ENCODE results near the gene SLC46A3.

DNA sequence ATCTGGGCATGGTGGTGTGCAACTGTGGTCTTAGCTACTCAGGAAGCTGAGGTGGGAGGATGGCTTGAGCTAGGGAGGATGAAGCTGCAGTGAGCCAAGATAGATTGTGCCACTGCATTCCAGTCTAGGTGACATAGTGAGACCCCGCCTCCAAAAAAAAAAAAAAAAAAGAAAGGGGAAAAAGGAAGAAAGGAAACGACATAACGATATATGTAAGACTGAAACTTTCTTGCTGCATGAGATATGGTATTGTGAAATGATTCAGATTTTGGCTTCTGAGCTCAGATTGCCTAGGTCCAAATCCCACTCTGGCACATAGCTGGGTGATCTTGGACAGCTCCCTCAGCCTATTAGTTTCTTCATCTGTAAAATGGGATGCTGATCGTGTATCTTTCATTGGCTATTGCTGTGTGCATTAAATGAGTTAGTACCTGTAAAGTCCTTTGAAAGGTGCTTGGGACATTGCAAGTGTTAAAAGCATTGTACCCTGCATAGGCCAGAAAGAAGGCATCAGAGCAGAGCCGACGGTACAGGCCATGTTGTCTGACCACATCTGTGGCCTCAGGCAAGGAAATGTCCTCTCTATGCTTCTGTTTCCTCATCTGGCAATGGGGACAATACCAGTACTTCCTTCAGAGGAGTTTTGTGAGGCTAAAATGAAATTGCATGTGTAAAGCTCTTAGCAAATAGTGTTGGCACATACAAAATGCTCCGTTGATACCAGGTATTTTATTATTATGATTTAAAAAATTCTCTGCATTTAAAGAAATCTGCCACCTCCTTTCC lies 32.6 kb upstream of the SLC46A3 start:
- TF ChIP-seq CHD4 (IDR thresholded peaks at IDR 0.05) (no peak), HCFC1 (IDR thresholded peaks at IDR 0.05; ENCODE audit: low read length) (no peak), POLR2AphosphoS5 (IDR thresholded peaks at IDR 0.05; ENCODE audit: low read length) (no peak), KDM1A (IDR thresholded peaks at IDR 0.05; ENCODE audit: borderline replicate concordance) (no peak), CBX3 (IDR thresholded peaks at IDR 0.05; ENCODE audit: borderline replicate concordance, low read depth) (no peak), RFX5 (IDR thresholded peaks at IDR 0.05; ENCODE audit: low read depth, low read length) (no peak), EP300 (IDR thresholded peaks at IDR 0.05; ENCODE audit: borderline replicate concordance in 1 of 2, control insufficient read depth in 1 of 2, low read depth in 2 of 2, low read length in 2 of 2) (no peak), SIN3A (IDR thresholded peaks at IDR 0.05; ENCODE audit: low read depth, low read length) (no peak), SMC3 (IDR thresholded peaks at IDR 0.05; ENCODE audit: borderline replicate concordance, low read length) (no peak), RBBP5 (conservative IDR thresholded peaks at IDR 0.05) (no peak)
- TF ChIP-seq, protein P1, sequence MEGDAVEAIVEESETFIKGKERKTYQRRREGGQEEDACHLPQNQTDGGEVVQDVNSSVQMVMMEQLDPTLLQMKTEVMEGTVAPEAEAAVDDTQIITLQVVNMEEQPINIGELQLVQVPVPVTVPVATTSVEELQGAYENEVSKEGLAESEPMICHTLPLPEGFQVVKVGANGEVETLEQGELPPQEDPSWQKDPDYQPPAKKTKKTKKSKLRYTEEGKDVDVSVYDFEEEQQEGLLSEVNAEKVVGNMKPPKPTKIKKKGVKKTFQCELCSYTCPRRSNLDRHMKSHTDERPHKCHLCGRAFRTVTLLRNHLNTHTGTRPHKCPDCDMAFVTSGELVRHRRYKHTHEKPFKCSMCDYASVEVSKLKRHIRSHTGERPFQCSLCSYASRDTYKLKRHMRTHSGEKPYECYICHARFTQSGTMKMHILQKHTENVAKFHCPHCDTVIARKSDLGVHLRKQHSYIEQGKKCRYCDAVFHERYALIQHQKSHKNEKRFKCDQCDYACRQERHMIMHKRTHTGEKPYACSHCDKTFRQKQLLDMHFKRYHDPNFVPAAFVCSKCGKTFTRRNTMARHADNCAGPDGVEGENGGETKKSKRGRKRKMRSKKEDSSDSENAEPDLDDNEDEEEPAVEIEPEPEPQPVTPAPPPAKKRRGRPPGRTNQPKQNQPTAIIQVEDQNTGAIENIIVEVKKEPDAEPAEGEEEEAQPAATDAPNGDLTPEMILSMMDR (IDR thresholded peaks at IDR 0.05 in 2 of 3, conservative IDR thresholded peaks at IDR 0.05 in 1 of 3; ENCODE audit: control insufficient read depth in 2 of 3, extremely low read depth in 1 of 3, insufficient read depth in 1 of 3, low read depth in 3 of 3, low read length in 3 of 3): no peak
- TF ChIP-seq, protein P2, sequence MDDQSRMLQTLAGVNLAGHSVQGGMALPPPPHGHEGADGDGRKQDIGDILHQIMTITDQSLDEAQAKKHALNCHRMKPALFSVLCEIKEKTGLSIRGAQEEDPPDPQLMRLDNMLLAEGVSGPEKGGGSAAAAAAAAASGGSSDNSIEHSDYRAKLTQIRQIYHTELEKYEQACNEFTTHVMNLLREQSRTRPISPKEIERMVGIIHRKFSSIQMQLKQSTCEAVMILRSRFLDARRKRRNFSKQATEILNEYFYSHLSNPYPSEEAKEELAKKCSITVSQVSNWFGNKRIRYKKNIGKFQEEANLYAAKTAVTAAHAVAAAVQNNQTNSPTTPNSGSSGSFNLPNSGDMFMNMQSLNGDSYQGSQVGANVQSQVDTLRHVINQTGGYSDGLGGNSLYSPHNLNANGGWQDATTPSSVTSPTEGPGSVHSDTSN (IDR thresholded peaks at IDR 0.05; ENCODE audit: insufficient replicate concordance, low read depth, low read length): no peak
- TF ChIP-seq, protein P3, sequence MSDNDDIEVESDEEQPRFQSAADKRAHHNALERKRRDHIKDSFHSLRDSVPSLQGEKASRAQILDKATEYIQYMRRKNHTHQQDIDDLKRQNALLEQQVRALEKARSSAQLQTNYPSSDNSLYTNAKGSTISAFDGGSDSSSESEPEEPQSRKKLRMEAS (IDR thresholded peaks at IDR 0.05; ENCODE audit: low read depth, low read length): no peak

Measured in GM12878 (cell line).